Measurements from ENCODE around the gene CHRNA1.
"Not testable (repeated sequence)": the region's sequence is repeated elsewhere in the genome, so short reads cannot be mapped to it uniquely, and the experiment has no call there.

The CHRNA1 gene

DNA sequence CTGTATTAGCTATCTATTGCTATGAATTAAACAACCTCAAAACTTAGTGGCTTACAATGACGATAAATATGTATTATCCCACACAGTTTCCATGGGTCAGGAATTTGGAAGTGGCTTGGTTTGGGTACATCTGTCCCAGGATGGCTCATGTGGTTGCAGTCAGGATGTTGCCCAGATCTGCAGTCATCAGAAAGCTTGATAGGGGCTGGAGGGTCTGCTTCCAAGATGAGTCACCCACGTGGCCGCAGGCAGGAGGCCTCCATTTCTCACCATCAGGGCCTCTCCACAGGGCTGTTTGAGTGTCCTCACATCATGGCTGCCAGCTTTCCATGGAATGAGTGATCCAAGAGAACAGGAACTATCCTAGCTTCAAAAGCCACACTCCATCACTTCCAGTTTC, 46.4 kb downstream of the CHRNA1 start:
- DNase-seq (ENCODE audit: low read depth in 2 of 2, low spot score in 1 of 2), result no peak

DNA sequence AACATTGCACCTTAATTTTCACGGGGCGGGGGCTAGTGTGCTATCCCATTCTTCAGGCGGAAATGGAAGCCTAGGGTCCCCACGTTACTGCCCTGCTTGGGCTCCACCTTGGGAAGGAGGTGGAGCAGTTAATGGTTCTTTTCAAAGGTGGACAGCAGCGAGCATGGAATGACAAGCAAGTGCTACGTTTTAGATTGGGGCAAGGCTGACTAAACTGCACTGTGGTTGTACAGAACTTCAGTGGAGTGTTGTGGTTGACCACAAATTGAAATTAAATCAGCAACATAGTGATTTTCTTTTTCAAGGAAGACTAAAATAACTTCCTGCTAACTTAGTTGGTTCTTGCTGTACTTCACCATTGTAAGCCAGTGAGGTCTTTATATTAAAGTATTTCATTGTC, 47.0 kb downstream of the CHRNA1 start:
- no peak for DNase-seq (ENCODE audit: low read depth in 2 of 2, low spot score in 1 of 2)

DNA sequence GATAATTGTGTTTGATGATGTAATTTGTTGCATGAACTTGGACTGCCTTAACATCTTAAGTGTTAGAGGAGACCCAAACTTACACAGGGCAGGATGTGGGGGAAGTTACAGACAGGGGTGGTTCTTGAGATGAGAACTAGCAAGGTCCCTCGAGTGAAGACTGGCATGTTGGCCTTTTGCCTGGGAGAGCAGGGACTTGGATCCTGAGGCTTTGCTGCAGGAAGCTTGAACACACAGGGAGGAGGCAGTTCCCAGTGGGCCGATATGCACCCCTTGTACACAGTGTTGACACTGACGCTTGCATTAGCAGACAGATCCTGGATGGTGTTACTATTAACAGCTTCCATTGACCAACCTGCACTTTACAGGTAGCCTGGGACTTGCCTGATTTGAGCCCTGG, 47.5 kb downstream of the CHRNA1 start:
- DNase-seq (ENCODE audit: low read depth in 2 of 2, low spot score in 1 of 2), result no peak

DNA sequence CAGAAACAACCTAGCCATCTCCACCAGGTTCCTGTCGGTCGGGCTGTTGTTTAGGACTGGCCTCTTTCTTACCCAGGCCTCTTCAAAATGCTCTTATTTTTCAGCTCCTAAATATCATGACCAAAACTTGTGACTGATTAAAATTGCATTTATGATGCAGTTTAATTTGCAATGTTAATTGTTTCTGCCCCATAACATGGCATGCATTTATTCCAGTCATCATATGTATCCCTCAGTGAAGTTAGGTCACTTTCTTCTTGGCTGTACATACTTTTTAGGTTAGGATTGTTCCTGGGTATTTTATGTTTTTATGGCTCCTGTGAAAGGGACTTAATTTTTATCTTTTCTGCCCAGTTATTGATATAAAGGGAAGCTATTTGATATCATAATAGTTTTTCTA, 50.6 kb downstream of the CHRNA1 start:
- DNase-seq (ENCODE audit: low read depth in 2 of 2, low spot score in 1 of 2), result no peak

DNA sequence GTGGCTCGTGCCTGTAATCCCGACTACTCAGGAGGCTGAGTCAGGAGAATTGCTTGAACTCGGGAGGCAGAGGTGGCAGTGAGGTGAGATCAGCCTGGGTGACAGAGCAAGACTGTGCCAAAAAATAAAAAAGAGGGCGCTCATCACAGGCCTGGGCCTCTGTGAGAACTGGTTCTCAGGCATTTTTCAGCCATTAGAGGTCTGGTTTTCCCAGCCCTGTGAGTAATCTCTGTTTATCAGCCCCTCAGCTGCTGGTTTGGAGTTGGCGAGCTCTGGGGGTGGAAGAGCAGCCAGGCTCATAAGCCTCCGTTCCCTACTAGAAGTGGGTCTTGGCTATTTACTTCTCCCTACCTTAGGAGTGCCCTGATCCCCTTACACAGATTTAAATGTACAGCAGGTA, 53.1 kb downstream of the CHRNA1 start:
- DNase-seq (ENCODE audit: low read depth in 2 of 2, low spot score in 1 of 2), result no peak

DNA sequence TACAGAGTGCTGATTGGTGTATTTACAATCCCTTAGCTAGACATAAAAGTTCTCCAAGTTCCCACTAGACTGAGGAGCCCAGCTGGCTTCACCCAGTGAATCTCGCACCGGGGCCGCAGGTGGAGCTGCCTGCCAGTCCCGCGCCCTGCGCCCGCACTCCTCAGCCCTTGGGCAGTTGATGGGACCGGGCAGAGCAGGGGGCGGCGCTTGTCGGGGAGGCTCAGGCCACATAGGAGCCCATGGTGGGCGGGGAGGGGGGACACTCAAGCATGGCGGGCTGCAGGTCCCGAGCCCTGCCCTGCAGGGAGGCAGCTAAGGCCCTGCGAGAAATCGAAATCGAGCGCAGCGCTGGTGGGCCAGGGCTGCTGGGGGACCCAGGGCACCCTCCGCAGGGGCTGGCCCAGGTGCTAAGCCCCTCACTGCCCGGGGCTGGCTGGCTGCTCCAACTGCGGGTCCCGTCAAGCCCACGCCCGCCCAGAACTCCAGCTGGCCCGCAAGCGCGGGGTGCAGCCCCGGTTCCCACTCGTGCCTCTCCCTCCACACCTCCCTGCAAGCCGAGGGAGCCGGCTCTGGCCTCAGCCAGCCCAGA, 54.8 kb downstream of the CHRNA1 start:
- DNase-seq (ENCODE audit: low read depth in 2 of 2, low spot score in 1 of 2), result not testable (repeated sequence)

DNA sequence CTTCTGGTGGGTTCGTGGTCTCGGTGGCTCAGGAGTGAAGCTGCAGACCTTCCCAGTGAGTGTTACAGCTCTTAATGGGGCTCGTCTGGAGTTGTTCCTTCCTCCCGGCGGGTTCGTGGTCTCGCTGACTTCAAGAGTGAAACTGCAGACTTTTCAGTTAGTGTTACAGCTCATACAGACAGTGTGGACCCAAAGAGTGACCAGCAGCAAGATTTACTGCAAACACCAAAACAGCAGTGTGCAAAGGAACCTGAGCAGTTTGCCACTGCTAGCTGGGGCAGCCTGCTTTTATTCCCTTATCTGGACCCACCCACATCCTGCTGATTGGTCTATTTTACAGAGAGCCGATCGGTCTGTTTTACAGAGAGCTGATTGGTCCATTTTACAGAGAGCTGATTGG, 55.6 kb downstream of the CHRNA1 start:
- no peak for DNase-seq (ENCODE audit: low read depth in 2 of 2, low spot score in 1 of 2)

DNA sequence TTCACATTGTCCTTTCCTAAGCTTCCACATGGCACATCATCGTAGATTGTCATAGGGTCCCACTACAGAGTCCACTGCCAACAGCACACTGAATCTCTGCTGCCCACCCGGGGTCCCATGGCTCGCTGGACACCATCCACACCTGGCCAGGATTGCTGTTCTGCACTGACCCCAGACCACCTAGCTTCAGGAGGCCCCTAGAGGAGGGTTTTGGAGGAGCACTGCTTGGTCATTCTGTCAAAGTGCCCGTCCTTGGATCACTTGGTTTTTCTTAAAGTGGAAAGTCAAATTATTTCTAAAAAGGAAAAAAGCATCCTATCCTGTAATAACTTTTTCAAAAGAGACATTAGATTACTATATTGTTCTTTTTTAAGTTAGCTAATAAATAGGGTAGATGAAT, 59.0 kb downstream of the CHRNA1 start:
- DNase-seq (ENCODE audit: low read depth in 2 of 2, low spot score in 1 of 2), result no peak

DNA sequence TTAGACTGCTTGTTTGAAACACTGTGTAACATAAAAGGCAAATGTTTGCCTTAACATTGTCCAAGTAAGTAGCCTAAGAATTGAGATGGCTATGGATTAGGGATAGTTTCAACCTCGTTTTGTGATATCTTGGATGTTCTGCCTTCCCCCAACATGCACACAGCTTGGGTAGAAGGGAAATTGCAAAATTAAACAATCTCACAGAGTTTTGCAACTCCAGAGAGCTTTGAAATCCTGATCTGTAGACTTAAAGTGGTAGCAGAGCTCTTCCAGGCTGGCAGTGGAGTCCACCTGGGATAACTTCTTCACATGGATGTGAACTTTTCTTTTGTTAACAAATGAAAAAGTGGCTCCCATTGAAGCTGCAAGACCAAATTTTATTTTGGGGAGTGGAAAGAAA, 59.6 kb downstream of the CHRNA1 start:
- DNase-seq (ENCODE audit: low read depth in 2 of 2, low spot score in 1 of 2), result no peak

DNA sequence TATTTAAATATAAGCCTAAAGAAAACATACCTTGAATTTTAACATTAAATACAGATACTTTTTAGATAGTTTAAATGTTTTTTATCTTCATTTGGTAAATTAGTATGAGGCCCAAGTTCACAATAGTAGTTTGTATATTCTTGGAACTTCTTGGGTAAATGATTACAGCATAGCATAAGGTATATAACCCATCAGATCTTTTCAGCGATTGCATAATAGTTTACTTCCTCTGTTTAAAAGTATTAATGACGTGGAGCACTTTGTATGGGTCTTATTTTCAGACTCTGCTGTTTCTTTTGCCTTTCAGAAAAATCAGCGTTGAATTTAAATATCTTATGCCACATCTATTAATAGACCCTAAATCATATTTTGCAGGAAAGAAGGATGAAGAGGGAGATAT, 60.2 kb downstream of the CHRNA1 start:
- DNase-seq (ENCODE audit: low read depth in 2 of 2, low spot score in 1 of 2), result no peak

DNA sequence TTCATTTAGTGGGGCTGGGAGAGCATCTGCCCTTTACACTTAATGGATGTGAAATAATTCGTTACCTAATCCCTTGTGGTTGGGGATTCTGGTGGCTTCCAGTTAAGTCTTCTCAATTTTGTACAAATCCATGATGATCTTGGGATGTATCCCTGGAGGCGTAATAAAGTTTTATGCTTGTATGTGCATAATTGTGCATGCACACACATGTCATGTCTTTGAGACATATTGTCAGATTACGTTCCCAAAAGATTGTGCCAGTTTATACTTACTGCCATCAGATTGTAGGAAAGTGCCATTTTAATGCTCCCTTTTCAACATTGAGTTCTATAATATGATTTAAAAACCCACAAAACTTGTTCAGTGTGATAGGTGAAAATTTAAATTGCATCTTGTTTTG, 60.8 kb downstream of the CHRNA1 start:
- DNase-seq (ENCODE audit: low read depth in 2 of 2, low spot score in 1 of 2), result no peak

DNA sequence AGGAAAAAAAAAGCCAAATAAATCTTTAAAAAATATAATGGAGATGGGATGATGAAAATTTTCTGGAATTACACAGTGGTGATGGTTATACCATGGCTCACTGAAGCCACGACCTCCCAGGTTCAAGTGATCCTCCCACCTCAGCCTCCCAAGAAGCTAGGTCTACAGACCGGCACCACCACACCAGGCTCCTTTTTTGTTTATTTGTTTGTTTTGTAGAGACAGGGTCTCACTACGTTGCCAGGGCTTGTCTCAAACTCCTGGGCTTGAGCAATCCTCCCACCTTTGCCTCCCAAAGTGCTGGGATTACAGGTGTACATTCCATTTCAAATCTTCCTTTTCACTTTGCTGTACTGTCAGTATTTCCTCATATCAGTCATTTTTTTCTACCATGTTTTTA, 61.7 kb downstream of the CHRNA1 start:
- DNase-seq (ENCODE audit: low read depth in 2 of 2, low spot score in 1 of 2), result no peak

DNA sequence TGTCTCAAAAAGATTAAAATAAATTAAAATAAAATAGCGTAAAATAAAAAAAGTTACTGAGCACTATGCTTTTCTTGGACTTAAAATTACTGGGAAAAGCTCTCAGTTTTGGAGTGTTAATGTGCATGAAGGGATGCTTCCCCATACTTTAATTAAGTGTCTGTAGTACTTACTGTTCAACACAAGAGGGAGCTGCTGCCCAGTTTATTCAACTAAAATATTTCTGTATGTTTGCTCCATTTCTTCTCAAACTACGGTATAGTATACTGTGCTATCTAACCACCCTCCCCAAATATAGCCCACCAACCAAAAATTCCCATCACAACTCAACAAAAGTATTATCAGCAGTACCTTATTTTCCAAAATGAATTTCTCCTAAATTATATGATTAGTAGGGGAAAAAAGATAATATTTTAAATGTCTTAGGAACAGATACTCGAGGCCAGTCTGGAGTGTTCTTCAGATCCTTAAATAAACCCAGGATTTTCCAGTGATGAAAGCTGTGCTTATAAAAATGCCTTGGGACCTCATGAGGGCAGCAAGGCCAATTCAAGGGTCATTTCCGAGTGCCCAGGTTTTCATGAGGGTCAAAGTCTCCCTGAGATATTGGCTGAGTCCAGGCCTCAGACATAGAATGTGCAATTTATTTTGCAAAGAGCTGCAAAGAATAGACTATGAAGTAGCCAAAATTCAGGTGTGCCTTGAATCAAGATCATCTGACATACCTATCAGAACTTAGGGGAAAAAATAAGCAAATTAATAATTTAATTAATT, 64.1 kb downstream of the CHRNA1 start:
- no peak for DNase-seq (ENCODE audit: low read depth in 2 of 2, low spot score in 1 of 2)
